Ovary (tissue), 3 donors: Measurements from ENCODE around the gene LYG1.

Experiments used
- EP300 ChIP-seq: sonication (generic); formaldehyde crosslinking; IDR thresholded peaks from one replicate; pipeline ENCODE4 v1.6.1; 2017; ENCODE audit warnings: antibody characterized with exemption
- POLR2A ChIP-seq: fragments of 450-650 bp; IDR thresholded peaks from one replicate; pipeline ENCODE4 v1.6.1; 2017; ENCODE audit warnings: antibody characterized with exemption, mild to moderate bottlenecking, moderate library complexity
- TF ChIP-seq, protein P1 (sequence below), 3 donors: fragments of 450-650 bp in 2 of 3; fragments of 200-600 bp in 1 of 3; IDR thresholded peaks; one replicate each; pipeline versions ENCODE4 v1.5.1 to v1.8.0; 2016 to 2022; ENCODE audit warnings: antibody characterized with exemption in 3 of 3, mild to moderate bottlenecking in 1 of 3
- donor health status: DM: no; HTN: no; CAD: no.

DNA sequence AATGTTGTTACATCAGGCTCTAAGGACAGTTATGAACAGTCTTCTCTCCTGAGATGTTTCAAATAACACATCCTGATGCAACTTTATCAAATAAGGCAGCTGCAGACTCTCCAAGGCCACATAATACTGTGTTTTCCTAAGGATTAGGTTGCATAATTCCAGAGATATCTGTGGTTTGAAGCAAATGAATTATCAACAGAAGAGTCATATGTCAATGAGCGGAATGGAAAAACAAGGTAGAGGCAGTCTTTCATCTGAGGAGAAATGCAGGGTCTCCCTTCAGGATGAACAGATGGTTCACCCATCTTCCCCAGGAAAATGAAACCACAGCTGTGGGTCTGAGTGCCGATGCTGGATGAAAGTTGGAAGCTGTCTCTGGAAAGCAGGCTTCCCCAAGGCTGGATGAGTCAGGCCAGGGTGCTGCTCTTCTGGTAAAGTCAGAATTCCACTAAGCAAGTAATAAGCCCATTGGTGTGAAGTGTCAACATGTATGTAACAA is 22.2 kb downstream of the LYG1 start:
- TF ChIP-seq, protein P1, sequence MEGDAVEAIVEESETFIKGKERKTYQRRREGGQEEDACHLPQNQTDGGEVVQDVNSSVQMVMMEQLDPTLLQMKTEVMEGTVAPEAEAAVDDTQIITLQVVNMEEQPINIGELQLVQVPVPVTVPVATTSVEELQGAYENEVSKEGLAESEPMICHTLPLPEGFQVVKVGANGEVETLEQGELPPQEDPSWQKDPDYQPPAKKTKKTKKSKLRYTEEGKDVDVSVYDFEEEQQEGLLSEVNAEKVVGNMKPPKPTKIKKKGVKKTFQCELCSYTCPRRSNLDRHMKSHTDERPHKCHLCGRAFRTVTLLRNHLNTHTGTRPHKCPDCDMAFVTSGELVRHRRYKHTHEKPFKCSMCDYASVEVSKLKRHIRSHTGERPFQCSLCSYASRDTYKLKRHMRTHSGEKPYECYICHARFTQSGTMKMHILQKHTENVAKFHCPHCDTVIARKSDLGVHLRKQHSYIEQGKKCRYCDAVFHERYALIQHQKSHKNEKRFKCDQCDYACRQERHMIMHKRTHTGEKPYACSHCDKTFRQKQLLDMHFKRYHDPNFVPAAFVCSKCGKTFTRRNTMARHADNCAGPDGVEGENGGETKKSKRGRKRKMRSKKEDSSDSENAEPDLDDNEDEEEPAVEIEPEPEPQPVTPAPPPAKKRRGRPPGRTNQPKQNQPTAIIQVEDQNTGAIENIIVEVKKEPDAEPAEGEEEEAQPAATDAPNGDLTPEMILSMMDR (IDR thresholded peaks at IDR 0.05), result no peak
- TF ChIP-seq POLR2A, result no peak
- TF ChIP-seq EP300, result no peak
